HG02623 (cell line): ENCODE measurements around the gene C2orf92.

Experiments used
- ATAC-seq: cut with Tn5 transposase; IDR thresholded peaks from one replicate; pipeline ENCODE4 v1.9.1; 2021; ENCODE audit warnings: moderate library complexity; ENCODE audit not compliant: unreplicated experiment

The C2orf92 gene

GRCh38 chr2:97741251-97741650 lies 71.7 kb downstream of the C2orf92 start:
- ATAC-seq: no peak

DNA sequence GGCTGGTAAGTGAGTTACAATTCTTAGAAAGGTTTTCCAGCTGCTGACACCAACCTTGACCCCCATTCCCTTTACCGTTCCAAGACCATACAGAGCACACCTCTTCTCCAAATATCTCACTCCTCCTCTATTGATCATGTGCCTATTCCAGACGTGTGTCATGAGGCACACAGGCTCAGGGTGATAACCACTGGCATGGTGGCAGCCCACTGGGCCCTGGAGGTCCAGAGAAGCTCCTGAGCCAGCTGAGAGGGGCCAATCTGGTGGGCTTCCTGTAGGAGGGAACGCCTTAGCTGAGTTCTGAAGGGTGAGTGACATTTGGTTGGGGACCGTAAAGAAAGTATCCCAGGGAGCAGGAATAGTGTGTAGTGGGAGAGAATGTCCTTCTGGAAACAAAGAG lies 72.2 kb downstream of the C2orf92 start:
- ATAC-seq: no peak

DNA sequence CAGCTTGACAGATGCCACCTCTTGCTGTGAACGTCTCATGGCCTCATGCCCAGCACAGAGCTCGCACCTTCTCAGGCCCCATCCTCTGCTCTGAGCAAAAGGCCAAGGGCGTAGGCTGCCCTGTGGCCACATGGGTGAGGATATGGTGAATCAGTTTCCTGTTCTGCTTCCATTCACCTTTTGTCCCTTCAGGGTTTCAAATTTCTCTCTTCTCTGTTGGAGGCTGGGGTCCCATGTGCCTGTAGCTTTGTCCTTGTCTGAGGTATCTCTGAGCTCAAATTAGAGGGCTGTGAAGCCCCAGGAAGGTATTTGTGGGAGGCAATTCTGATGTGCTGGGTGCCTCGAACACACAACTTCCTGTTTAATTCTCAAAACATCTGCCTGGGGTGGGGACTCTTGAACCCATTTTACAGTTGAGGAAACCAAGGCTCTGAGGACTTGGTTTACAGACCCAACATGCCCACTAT lies 72.9 kb downstream of the C2orf92 start:
- ATAC-seq: no peak

DNA sequence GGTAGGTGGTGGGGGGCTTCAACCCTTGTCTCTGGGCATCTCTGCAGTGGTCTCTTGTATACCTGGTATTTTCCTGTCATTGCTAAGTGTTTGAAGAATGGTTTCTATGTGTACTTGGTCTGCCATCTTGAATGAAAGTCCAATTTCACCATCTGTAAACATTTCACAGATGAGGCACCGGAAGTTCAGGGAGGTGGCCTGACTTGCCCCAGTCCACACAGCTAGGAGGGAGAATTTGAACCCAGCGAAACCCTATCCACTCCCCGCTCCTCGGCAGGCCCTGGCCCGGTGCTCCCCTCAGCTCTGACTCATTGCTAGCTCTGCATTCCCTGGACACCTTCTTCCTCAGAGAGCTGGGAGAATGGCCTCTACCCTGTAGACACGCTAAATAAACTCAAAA lies 74.4 kb downstream of the C2orf92 start:
- no peak for ATAC-seq

DNA sequence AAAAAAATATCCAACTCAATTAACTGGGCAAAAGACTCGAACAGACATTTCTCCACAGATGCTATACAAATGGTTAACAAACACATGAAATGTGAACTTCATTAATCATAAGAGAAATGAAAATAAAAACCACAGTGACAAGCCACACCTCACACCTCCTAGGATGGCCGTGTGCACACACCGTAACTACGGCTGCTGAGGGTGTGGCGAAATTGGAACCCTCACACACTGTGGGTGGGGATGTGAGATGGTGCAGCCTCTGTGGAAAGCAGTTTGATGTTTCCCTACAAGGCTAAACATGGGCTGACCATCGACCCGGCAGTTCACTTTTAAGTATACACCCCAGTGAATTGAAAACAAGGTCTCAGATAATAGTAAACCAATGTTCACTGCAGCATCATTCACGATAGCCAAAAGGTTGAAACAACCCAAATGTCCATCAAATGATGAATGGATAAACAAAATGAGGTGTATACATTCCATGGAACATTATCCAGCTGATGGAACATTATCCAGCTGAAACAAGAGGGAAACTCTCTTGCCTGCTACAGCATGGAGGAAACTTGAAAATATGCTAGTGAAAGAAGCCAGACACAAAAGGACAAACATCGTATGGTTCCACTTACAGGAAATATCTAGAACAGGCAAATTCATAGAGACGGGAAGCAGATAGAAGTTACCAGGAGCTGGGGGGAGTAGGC lies 76.1 kb downstream of the C2orf92 start:
- ATAC-seq: no peak

GRCh38 chr2:97747285-97747684 lies 77.8 kb downstream of the C2orf92 start:
- ATAC-seq: no peak

GRCh38 chr2:97747716-97748115 lies 78.2 kb downstream of the C2orf92 start:
- ATAC-seq: no peak

DNA sequence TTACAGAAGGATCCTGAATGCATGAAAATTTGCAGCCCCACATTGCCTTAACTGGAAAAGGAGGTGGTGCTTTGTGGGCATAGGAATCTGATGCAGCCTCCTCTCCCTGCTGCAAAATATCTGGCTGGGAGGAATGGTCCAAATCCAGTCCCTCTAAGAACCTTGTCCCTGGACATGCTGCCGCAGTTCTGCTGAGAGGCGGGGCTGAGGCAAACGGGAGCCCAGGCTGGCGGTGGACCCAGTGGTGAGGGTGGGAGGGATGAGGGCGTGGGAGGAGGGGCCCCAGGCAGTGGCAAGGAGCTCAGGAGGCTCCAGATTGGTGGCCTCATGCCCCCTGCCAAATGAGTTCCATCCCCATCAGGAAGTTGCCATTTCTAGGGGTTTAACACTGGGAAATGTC lies 80.1 kb downstream of the C2orf92 start:
- ATAC-seq: no peak

GRCh38 chr2:97750017-97750416 lies 80.5 kb downstream of the C2orf92 start:
- no peak for ATAC-seq

GRCh38 chr2:97751752-97752151 lies 82.2 kb downstream of the C2orf92 start:
- no peak for ATAC-seq
